Dermis lymphatic vessel endothelial cell (primary cell): ENCODE data around the gene DAW1. TPM values are rescaled to one million over a fixed set of nuclear protein-coding genes. Genes with fewer than 3 reads are reported as not detected.

Experiments used
- total RNA-seq: library from RNA; depleted of rRNA; stranded (reverse); fragments of >200 nt; gene quantifications from 2 replicates; pipeline ENCODE4 v1.2.1, GENCODE V29; 2014

DAW1 gene, protein sequence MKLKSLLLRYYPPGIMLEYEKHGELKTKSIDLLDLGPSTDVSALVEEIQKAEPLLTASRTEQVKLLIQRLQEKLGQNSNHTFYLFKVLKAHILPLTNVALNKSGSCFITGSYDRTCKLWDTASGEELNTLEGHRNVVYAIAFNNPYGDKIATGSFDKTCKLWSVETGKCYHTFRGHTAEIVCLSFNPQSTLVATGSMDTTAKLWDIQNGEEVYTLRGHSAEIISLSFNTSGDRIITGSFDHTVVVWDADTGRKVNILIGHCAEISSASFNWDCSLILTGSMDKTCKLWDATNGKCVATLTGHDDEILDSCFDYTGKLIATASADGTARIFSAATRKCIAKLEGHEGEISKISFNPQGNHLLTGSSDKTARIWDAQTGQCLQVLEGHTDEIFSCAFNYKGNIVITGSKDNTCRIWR
- not detected in 2 replicates for total RNA-seq

DNA sequence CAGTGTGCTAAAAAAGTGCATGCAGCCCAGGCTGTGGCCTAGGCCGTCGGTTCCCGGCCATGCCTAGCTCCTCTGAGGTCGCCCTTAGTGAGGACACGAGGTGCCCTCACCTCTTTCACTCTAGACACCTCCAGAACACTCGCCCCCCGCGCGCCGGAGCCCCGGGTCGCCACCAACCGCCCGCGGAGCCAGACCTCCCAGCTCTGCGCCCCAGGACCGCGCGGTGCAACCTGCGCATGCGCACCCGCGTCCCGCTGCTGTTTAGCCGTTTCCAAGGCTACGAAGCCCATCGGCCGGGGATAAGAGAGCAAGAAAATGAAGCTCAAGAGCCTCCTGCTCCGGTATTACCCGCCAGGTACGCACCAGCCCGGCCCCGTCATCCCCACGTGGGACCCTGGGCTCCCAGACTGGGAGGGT lies at the start of gene DAW1:
Gene DAW1, plus strand, starts transcription at position 257 of the 417 bp plus-strand sequence. Its CDS starts 59 bp downstream, at position 316.

Other genes starting within 250 kb of the DAW1 start
- gene SCYGR5, start 204.8 kb upstream of the DAW1 start, total RNA-seq = not detected in 2 replicates
- not detected in 2 replicates for gene SLC19A3, start 153.6 kb upstream of the DAW1 start, total RNA-seq
- not detected in 2 replicates for gene SCYGR6, start 146.9 kb upstream of the DAW1 start, total RNA-seq
- not detected in 2 replicates for gene SCYGR7, start 143.3 kb upstream of the DAW1 start, total RNA-seq
- not detected in 2 replicates for gene SCYGR8, start 125.7 kb upstream of the DAW1 start, total RNA-seq
- 0.95 and 2.1 TPM in 2 replicates for gene CCL20, start 57.8 kb upstream of the DAW1 start, total RNA-seq